ENCODE measurements around the gene CPA4. TPM values are rescaled to one million over a fixed set of nuclear protein-coding genes. Genes with fewer than 3 reads are reported as not detected.

Gene CPA4
- total RNA-seq, 2 donors from 2014 or later, result 9.6 to 10.2 TPM

- ATAC-seq, result peak; percentile 43
- Histone ChIP-seq H3K27me3 (no peaks in the 10 kb centered on the region), H3K27ac (peak overlapping the region in 1 of 4 donors; percentile 14), H3K4me1 (peaks cover 31% of the 10 kb centered on the region), H3K9me3 (no peaks in the 10 kb centered on the region), H3K4me3 (no peak overlapping the region), H3K36me3 (replicated peaks in 1 of 2; ENCODE audit: insufficient read depth in 1 of 2, low read depth in 2 of 2) (no peaks in the 10 kb centered on the region)
- DNase-seq, result no peak
- intact Hi-C loops (cut with DNase I), result no loop called here
- 94 to 99% methylated on average over 4 of the region's 4 CpGs for WGBS, 2 donors
- no peak for TF ChIP-seq CTCF (IDR thresholded peaks at IDR 0.05)
- no peak for TF ChIP-seq POLR2A (IDR thresholded peaks at IDR 0.05)
Observed at GRCh38 chr7:130332259-130333053, 39.5 kb downstream of the CPA4 start.

GRCh38 chr7:130333832-130334231 lies 40.9 kb downstream of the CPA4 start:
- H3K36me3 ChIP-seq (replicated peaks in 1 of 2; ENCODE audit: insufficient read depth in 1 of 2, low read depth in 2 of 2), result no peaks in the 10 kb centered on the region
- H3K27ac ChIP-seq, result no peak overlapping the region
- H3K9me3 ChIP-seq, result no peaks in the 10 kb centered on the region
- H3K4me3 ChIP-seq, result no peak overlapping the region
- TF ChIP-seq POLR2A (IDR thresholded peaks at IDR 0.05) (no peak), CTCF (IDR thresholded peaks at IDR 0.05) (no peak)
- no peak for DNase-seq
- H3K27me3 ChIP-seq, result no peaks in the 10 kb centered on the region
- WGBS, 2 donors, result 87 to 91% methylated on average over 2 of the region's 2 CpGs
- intact Hi-C loops (cut with DNase I), result no loop called here
- ATAC-seq, result no peak
- peaks cover 31% of the 10 kb centered on the region for H3K4me1 ChIP-seq

GRCh38 chr7:130334274-130334673 lies 41.3 kb downstream of the CPA4 start:
- ATAC-seq, result peak; percentile 54
- no peaks in the 10 kb centered on the region for H3K27me3 ChIP-seq
- intact Hi-C loops (cut with DNase I), result no loop called here
- H3K9me3 ChIP-seq, result no peaks in the 10 kb centered on the region
- H3K36me3 ChIP-seq (replicated peaks in 1 of 2; ENCODE audit: insufficient read depth in 1 of 2, low read depth in 2 of 2), result no peaks in the 10 kb centered on the region
- no peak for TF ChIP-seq CTCF (IDR thresholded peaks at IDR 0.05)
- no peak for TF ChIP-seq POLR2A (IDR thresholded peaks at IDR 0.05)
- peak in 1 of 4 donors; percentile 24 for DNase-seq
- no peak overlapping the region for H3K4me3 ChIP-seq
- H3K4me1 ChIP-seq, result peaks cover 31% of the 10 kb centered on the region
- no peak overlapping the region for H3K27ac ChIP-seq
- WGBS, 2 donors, result 46 to 63% methylated on average over 6 of the region's 6 CpGs

- no peak for DNase-seq
- ATAC-seq, result no peak
- 74 to 80% methylated on average over 1 to 6 of the region's 6 CpGs for WGBS, 2 donors
- intact Hi-C loops (cut with DNase I), result no loop called here
- Histone ChIP-seq H3K4me3 (no peak overlapping the region), H3K4me1 (peaks cover 23% of the 10 kb centered on the region), H3K27me3 (no peaks in the 10 kb centered on the region), H3K9me3 (no peaks in the 10 kb centered on the region), H3K27ac (no peak overlapping the region), H3K36me3 (replicated peaks in 1 of 2; ENCODE audit: insufficient read depth in 1 of 2, low read depth in 2 of 2) (no peaks in the 10 kb centered on the region)
- TF ChIP-seq POLR2A (IDR thresholded peaks at IDR 0.05) (no peak), CTCF (IDR thresholded peaks at IDR 0.05) (no peak)
Observed at GRCh38 chr7:130337410-130337971, 44.5 kb downstream of the CPA4 start.
